Brain pericyte (primary cell): ENCODE data around the gene RTN1.

Source experiments
- DNase-seq: peaks from one replicate; pipeline ENCODE4 v3.0.0-alpha.2; 2012; ENCODE audit warnings: low read depth, low spot score

Gene RTN1

GRCh38 chr14:59629444-59630287 lies 240.9 kb downstream of the RTN1 start:
- DNase-seq = no peak

- DNase-seq = no peak
These were observed 243.5 kb downstream of the RTN1 start for GRCh38 chr14:59627011-59627520.

- DNase-seq = no peak
These were observed 247.9 kb downstream of the RTN1 start for GRCh38 chr14:59622631-59623030.

- no peak for DNase-seq
These were observed 251.5 kb downstream of the RTN1 start for GRCh38 chr14:59619061-59619460.

- DNase-seq = no peak
These were observed 269.5 kb downstream of the RTN1 start for GRCh38 chr14:59601056-59601455.

- DNase-seq = no peak
These were observed 270.2 kb downstream of the RTN1 start for GRCh38 chr14:59600211-59600945.

- no peak for DNase-seq
These were observed 275.5 kb downstream of the RTN1 start for GRCh38 chr14:59595071-59595470.

- DNase-seq = no peak
These were observed 278.8 kb downstream of the RTN1 start for GRCh38 chr14:59591641-59592370.

GRCh38 chr14:59588101-59588500 lies 282.5 kb downstream of the RTN1 start:
- no peak for DNase-seq

GRCh38 chr14:59585891-59586554 lies 284.6 kb downstream of the RTN1 start:
- peak; percentile 29 for DNase-seq

- DNase-seq = no peak
These were observed 286.8 kb downstream of the RTN1 start for GRCh38 chr14:59583755-59584154.

GRCh38 chr14:59582845-59583509 lies 287.6 kb downstream of the RTN1 start:
- no peak for DNase-seq

- DNase-seq = no peak
These were observed 288.4 kb downstream of the RTN1 start for GRCh38 chr14:59582161-59582560.

GRCh38 chr14:59580911-59581310 lies 289.7 kb downstream of the RTN1 start:
- DNase-seq = no peak

GRCh38 chr14:59576332-59577294 lies 294.0 kb downstream of the RTN1 start, which contains the start of gene CCDC175:
CCDC175 (minus strand) TSS chr14:59576812; CDS start chr14:59576775, 37 bp downstream.
- peak; percentile 29 for DNase-seq

GRCh38 chr14:59570122-59570521 lies 300.5 kb downstream of the RTN1 start:
- no peak for DNase-seq

- no peak for DNase-seq
These were observed 303.9 kb downstream of the RTN1 start for GRCh38 chr14:59566725-59567124.

- DNase-seq = no peak
These were observed 304.3 kb downstream of the RTN1 start for GRCh38 chr14:59566296-59566695.

- no peak for DNase-seq
These were observed 305.5 kb downstream of the RTN1 start for GRCh38 chr14:59565087-59565486.

- no peak for DNase-seq
These were observed 306.2 kb downstream of the RTN1 start for GRCh38 chr14:59564366-59564765.
